Activated CD8-positive, alpha-beta memory T cell treated with anti-CD3 and anti-CD28 coated beads, Interleukin-2, amount 50 U/mL, for 1 hour (primary cell): ENCODE data around the gene MME.
"Not testable (repeated sequence)": the region's sequence is repeated elsewhere in the genome, so short reads cannot be mapped to it uniquely, and the experiment has no call there.

Experiments used
- DNase-seq: peaks from one replicate; pipeline ENCODE4 v3.0.0-alpha.2; 2020; ENCODE audit errors: extremely low read depth

Gene MME

DNA sequence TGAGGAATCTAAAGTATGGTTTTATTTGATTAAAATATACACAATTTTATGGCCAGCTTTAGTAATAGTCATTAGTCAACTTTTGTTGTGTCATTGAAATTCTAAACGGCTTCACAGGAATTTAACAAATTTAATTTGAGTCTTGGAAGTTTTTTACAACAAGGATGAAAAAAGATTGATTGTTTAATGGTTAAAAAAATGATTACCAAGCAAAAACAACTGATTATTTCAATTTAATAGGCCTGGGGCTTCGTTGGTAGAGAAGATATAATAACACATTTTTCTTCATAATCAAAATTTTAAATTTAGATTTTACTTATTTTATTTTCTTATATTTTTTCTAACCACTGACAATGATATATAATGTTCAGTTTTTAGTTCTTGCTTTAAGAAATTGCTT, 4.4 kb downstream of the MME start:
- no peak for DNase-seq

DNA sequence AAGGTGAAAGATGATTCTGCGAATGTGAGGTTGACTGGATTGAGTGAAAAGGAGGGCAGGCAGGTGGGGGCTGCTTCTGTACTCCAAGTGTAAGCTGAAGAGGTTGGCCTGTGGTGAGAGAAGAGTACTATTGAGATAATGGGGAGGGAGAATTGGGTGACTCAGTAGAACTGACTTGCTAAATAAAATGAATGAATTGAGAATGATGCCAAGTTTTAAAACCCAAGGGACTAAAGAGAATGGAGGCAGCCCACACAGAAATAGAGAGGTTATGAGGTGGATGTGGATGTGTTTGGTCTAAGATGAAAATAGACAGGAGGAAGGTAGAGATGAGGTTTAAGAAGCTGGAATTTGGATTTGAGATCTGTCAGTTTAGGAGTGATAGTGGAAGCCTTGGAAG, 5.9 kb downstream of the MME start:
- DNase-seq, result no peak

DNA sequence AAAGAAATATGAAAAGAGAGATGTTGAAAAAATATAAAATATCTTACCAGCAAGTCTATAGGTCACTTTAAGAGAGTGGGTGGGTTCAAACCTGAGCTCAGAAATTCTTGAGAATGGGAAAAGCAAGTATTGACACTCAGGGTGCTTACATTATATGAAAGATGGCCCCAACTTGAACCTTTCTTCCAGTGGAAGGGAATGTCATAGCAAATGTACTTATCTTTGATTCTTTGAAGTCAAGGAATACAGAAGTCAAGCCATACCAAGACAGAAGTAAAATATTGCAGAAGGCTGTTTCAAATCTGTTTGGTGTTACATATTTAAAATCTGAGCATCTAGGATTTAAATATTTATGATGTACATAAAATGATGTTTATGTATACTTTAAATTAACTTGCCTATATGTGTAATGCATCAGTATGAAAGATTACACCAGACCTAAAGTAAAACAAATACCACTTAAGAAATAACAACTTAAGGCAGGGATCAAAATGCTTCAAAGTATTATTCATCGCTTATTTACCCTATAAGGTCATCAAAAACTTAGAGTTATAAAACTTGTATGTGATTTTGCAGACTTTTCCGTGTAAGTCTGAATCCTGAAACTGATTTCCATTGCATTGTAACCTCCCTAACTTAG, 8.7 kb downstream of the MME start:
- DNase-seq, result no peak

DNA sequence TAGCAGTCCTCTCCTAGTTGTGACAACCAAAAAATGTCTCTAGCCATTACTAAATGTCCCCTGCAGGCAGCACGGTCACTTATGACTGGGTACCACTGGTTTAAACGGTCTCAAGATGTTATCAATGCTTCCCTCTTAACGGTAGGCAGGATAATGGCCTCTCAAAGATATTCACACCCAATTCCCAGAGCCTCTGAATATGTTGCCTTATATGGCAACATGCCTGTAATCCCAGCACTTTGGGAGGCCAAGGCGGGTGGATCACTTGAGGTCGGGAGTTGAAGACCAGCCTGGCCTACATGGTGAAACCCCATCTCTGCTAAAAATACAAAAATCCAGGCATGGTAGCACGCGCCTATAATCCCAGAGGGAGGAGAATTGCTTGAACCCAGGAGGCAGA, 9.4 kb downstream of the MME start:
- DNase-seq, result no peak

DNA sequence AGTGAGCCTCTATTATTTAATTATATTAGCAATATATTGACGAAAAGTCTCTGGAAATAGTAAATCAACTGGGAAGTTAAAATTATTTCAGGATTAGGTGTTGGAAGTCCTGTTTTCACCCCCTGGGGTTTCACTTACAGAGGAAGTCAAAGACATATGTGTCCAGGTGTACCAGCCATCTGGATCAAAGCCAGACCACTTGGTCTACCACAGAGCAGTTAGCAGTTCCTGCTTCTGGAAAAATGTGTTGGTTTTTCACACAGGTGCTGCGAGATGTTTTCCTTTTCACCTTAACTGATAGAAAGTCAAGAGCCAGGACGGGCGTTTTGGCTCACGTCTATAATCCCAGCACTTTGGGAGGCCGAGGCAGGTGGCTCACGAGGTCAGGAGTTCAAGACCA, 13.1 kb downstream of the MME start:
- DNase-seq, result no peak

DNA sequence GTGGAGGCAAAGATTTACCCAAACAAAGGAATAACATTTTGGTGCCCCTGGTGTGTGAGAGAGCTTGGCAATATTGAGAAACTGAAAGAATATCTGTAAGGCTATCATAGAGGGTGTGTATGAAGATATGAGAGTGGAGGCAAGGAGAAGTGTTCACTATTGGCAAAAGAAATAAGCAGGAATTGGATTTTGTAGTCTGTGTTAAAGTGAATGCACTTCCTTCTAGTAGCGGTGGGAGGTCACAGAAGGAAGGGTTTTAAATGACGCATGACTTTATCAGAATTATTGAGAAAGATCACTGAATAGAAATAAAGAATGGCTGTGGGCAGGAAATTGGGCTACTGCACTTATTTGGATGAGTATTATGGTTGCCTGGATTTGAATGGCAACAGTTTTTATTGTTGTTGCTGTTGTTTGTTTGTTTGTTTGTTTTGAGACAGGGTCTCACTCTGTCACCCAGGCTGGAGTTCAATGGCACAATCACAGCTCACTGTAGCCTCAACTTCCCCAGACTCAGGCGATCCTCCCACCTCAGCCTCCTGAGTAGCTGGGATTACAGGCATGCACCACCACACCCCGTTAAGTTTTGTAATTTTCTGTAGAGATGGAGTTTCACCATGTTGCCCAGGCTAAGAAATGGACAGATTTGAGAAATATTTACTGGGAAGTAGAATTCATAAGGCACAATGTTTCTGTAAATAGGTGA, 16.3 kb downstream of the MME start:
- DNase-seq, result no peak

DNA sequence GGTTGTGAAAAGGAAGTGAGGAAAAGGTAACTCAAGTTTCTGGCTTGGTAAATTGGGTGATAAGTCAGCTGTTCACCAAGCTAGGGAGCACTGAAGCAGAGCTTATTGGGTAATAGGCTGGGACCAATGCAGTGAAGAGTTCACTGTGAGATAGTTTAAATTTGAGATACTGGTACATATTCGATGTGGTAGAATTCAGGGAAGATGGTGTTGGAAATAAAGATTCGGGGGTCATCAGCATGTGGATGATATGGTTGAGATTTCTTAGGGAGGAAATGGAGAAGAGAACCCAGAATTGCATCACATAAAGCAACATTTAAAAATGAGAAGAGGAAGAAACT, 16.9 kb downstream of the MME start:
- DNase-seq, result no peak

DNA sequence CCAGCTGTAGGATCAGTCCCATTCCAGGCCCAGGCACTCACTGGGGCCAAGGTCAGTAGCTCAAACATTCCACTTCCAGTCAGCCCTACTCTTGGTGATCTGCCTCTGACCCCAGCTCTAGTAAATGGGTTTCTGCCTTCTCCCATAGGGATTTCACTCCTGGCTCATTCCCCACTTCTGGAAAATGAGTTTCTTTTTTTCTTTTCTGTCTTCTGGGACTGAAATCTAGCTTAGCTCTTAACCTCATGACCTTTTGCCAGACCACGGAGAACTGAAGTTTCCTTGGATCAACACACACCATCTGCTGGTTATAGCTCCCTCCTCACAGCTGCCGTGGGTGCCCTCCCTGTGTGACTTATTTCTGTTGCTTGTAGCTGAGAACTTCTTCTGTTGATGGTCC, 21.3 kb downstream of the MME start:
- DNase-seq, result no peak

DNA sequence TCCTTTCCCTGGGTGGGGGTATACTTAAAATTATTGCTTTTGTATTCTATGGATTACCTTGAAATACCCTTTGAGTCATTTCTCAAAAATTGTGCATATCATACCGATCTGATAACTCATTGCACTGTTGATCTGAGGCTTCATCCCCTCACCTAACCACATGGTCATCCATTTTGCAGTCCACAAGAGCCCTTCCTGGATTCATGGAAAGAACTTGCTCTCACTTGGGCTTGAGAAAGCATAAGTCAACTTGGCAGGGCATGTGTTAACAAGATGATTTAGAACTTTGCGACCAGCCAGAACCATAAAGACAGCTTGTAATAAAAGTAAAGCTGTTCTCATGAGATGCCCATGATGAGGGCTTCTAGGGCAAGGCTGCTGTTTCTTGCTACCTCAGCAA, 22.2 kb downstream of the MME start:
- DNase-seq, result no peak

DNA sequence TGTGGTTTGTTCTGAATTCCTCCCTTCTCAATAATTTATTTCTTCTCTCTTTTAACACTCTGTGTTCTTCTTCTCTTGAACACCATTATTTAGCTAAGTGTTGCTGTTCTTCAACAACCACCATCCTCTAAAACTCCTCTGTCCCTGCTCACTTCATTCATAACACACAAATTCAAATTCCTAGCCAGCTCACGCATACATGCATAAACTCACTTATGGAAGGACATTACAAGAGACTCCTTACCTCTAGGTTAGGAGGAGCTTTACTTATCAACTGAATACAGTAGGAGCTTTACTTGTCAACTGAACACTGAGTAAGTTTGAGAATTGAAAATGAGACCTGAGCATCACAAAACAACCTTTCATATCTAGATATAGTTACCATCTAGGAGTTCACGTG, 23.6 kb downstream of the MME start:
- no peak for DNase-seq

DNA sequence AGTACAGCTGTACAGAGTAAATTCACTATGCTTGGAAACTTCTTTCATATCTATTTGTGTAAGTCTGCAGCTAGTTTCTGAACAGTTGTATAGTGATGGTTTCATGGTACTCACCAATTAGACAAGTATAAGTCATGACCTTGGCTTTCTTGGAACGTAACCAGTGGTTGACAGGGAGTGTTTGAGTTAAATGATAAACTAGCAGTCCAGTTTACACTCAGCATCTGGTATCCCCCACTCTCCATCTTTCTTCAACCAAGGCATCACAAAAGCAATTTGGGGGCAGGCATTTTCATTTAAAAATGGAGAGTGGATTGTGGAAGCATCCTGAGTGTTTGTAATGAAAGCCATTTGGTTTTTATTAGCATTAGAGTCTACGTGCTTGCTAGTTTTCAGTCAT, 26.0 kb downstream of the MME start:
- no peak for DNase-seq

DNA sequence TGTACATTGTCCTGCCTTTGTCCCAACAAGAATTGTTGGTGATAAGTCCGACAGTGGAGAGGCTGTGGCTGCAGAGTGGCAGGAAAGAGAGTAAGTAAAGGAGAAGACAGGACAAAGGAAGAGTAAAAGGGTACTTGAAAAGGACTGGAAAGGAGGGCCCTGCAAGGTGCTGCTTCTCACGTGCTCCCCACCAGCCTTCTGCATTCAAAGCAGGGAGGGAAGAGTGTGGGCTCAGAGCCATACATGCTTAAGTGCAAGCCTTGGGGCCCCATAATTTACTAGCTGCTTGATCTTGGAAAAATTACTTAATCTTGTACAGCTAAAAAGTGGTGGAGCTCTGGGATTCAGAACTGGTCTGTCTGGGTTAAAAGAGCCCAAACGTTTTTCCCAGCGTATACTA, 29.9 kb downstream of the MME start:
- no peak for DNase-seq

DNA sequence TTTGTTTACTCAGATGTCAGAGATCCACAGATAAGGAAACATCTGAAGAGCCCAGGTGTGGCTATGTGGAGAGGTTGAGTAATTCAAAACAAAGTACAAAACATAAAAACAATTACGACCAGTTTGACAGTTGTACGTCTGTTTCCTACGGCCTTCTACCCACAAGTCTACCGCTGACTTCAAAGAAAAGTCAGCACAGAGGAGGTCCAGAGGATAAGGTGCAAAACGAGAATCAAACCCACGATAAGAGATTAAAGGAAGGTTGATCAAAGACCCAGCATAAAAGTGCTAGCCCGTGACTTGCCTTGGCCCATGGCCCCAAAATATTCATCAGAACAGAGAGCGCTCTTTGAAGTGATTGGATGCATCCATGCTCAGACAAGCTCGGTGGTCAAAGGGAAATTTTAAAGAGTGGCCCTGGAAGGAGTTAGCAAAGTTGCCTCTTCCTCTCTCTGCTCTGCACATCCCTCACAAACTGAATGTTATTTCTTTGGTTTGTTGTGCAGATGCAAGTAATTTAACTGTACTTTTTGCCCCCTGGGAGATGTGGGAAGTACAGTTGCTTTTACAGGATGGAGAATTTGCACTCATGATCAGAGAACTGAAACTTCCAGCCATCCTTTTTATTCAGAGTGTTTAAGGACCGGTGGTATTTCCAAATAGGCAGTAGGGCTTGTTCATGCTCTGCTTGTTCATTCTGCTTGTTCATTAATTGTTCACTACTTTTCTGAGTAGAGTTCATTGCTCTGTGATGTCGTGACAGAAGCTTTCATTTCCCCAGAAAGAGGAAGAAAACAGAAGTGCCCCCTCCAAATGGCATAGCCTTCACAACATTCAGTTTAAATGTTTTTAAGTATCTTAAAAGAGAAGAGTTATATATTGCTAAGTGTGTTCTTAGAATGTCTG, 31.1 kb downstream of the MME start:
- no peak for DNase-seq

DNA sequence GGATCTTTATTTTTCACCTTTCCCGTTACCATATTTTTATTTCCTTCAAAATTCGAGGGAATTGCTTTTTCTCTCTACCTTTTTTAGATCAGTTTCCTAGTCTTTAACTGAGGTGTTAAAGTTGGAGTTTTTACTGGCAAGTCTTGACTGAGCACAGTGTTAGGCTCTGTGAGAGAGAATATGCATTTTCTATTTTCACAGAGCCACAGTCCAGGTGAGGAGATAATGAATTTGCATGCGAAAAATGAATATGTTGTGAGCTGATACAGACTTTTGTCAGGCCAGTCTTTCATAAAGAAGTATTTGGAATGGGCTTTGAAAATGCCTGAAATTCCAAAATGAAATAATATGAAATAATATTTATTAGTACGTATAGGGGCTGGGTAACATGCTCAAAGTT, 31.9 kb downstream of the MME start:
- DNase-seq, result no peak

DNA sequence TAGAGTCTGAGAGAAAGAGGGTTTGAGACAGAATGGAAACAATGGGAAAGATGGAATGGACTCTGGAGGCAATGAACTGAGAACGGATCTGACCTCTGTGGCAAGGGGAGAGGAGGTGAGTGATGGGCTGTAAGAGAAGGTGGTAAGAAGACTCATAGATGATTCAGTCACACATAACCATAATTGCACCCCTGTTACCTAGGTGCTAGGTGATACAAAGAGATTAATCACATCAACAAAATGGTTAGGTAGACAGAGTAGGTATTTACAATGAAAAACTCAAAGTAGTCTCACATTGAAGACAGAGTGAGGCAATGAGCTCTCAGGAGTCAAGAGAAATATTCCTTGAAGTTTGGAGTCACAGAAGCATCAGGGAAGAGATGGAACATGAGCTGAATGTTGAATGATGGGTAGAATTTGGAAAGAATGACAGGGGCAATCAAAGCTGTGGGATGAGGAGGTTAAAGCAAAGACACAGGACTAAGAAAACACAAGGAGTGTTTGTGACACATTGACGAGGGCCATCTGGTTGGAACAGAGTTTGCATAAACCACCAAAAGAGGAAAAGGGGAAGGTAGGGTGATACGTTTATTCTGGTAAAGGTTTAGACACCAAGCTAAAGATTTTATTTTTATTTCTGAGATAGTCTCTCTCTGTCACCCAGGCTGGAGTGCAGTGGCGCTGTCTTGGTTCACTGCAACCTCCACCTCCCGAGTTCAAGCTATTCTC, 32.7 kb downstream of the MME start:
- no peak for DNase-seq

DNA sequence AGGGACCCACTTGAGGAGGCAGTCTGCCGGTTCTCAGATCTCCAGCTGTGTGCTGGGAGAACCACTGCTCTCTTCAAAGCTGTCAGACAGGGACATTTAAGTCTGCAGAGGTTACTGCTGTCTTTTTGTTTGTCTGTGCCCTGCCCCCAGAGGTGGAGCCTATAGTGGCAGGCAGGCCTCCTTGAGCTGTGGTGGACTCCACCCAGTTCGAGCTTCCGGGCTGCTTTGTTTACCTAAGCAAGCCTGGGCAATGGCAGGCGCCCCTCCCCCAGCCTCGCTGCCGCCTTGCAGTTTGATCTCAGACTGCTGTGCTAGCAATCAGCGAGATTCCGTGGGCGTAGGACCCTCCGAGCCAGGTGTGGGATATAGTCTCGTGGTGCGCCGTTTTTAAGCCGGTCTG, 44.6 kb downstream of the MME start:
- not testable (repeated sequence) for DNase-seq

DNA sequence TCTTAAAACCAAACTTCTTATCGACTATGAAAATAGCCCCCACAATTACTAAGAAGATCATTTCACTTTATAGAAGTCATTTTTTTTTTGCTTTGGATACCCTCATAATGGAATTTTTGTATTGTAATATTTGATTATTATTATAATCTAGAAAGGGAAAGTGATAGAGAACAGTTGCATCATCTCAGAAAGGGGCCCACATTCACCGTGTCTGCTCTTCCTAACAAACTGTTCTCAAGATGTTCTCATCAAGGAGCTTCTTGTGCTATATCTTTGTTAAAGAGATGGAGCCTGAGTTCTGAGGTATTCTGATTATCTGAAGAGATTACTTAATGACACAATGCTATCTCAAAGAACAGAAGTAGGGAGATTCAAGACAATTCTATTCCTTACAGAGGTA, 49.3 kb downstream of the MME start:
- no peak for DNase-seq

DNA sequence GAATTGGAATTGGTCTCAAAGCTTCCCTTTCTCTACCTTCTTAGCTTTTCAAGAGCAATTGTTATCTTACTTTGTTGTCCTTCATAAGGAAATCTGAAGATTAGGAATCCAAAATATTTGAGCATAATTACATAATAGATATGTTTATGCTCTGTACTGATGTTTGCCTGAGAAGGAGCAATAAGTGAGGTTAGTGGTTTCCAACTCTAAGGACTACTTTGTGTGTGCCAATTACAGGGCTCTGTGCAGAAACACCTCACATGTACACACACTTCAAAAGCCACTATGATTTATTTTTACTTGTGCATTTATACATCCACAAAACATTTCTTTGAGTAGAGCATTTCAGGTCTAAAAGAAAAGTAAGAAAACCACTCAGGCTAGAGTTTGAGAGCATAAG, 49.9 kb downstream of the MME start:
- DNase-seq, result no peak

DNA sequence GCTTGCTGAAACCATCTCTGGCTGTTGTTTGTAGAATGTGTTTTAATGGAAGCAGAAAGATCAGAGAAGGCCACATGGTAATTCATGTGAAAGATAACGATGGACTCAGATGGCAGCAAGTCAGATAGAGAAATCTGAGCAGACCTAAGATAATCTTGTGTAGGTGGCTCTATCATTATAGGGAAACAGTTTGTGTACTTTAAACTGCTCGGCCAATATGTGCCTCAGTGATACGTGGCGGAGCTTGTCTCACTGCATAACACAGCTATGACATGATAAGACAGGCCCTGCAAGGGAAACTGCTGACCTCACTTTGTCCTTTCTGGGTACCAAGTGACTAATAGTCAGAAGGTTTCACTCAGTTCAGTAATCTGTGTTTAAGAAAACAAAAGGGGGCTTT, 51.0 kb downstream of the MME start:
- no peak for DNase-seq

DNA sequence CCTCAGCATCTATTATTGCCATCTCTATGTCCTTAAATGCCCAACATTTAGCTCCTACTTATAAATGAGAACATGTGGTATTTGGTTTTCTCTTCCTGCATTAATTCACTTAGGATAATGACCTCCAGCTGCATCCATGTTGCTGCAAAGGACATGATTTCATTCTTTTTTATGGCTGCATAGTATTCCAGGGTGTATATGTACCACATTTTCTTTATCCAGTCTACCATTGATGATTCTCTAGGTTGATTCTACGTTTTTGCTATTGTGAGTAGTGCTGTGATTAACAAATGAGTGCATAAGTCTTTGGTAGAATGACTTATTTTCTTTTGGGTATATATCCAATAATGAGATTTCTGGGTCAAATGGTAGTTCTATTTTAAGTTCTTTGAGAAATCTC, 54.2 kb downstream of the MME start:
- not testable (repeated sequence) for DNase-seq

DNA sequence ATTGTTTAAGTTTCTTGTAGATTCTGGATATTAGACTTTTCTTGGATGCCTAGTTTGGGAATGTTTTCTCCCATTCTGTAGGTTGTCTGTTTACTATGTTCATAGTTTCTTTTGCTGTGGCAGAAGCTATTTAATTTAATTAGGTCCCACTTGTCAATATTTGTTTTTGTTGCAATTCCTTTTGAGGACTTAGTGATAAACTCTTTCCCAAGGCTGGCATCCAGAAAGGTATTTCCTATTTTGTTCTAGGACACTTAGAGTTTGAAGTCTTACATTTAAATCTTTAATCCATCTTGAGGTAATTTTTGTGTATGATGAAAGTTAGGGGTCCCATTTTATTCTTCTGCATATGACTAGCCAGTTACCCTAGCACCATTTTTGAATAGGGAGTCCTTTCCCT, 54.9 kb downstream of the MME start:
- no peak for DNase-seq

DNA sequence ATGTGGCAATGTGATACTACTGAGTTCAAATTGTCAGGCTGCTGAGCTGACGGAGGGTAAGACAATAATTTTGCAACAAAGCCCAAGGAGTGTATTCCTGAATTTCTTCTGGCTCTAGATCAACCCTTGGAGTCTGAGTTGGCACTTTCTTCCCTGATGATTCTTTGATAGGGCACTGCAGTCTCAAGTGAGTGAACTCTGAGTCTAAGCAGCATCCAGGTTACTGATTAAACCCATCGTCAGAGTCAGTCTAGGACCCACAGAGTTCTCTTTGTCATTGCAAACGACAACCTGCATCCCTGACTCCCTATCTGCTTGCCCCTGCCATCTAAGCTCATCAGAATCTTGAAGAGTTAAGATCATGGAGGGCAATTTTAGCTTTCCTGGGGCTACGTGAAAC, 58.6 kb downstream of the MME start:
- no peak for DNase-seq
